Neural cell (in vitro differentiated cells): ENCODE measurements around the gene DSCAML1. TPM values are rescaled to one million over a fixed set of nuclear protein-coding genes. Genes with fewer than 3 reads are reported as not detected.

Experiments used
- H2AFZ ChIP-seq: fragments of 200-600, 300-800 bp; sonication (generic), shearing (Covaris generic); 2 replicates; pipeline ENCODE4 v1.6.0; 2014; ENCODE audit warnings: low read depth, mild to moderate bottlenecking, antibody characterized with exemption, low read length, moderate library complexity
- H3F3A ChIP-seq: fragments of 200-600 bp; shearing (Covaris generic); 2 replicates; pipeline ENCODE4 v1.6.1; 2016; ENCODE audit warnings: mild to moderate bottlenecking, moderate library complexity, mixed read lengths, antibody characterized with exemption, low read length; ENCODE audit not compliant: insufficient read depth, poor library complexity, severe bottlenecking
- H3K27ac ChIP-seq: fragments of 200-600, 300-800 bp; sonication (generic), shearing (Covaris generic); 2 replicates; pipeline ENCODE4 v1.5.1; 2014; ENCODE audit warnings: mild to moderate bottlenecking, low read length, moderate library complexity
- H3K27me3 ChIP-seq: fragments of 300-800, 200-600 bp; sonication (generic), shearing (Covaris generic); 2 replicates; pipeline ENCODE4 v1.6.0; 2014; ENCODE audit warnings: mild to moderate bottlenecking, low read depth, low read length, moderate library complexity; ENCODE audit not compliant: insufficient read depth
- H3K36me3 ChIP-seq: fragments of 300-800, 200-600 bp; sonication (generic), shearing (Covaris generic); 2 replicates; pipeline ENCODE4 v1.5.1; 2014; ENCODE audit warnings: mild to moderate bottlenecking, antibody characterized with exemption, low read length, moderate library complexity; ENCODE audit not compliant: insufficient read depth
- H3K4me2 ChIP-seq: fragments of 300-800, 200-600 bp; sonication (generic), shearing (Covaris generic); 2 replicates; pipeline ENCODE4 v1.6.0; 2014; ENCODE audit warnings: mild to moderate bottlenecking, low read length
- H3K4me3 ChIP-seq: fragments of 300-800, 200-600 bp; sonication (generic), shearing (Covaris generic); 2 replicates; pipeline ENCODE4 v1.5.1; 2014; ENCODE audit warnings: mild to moderate bottlenecking, low read length, moderate library complexity
- H3K79me2 ChIP-seq: fragments of 200-600 bp; shearing (Covaris generic); replicated peaks from 2 replicates; pipeline ENCODE4 v1.6.0; 2014; ENCODE audit warnings: mild to moderate bottlenecking, low read length, moderate library complexity; ENCODE audit not compliant: insufficient read depth
- H3K9ac ChIP-seq: fragments of 300-800, 200-600 bp; sonication (generic), shearing (Covaris generic); 2 replicates; pipeline ENCODE4 v1.6.1; 2016; ENCODE audit warnings: mild to moderate bottlenecking, low read length, mixed read lengths
- H3K9me2 ChIP-seq: fragments of 200-600 bp; shearing (Covaris generic); 2 replicates; pipeline ENCODE4 v1.6.1; 2016; ENCODE audit warnings: mild to moderate bottlenecking, low read length, mixed read lengths; ENCODE audit not compliant: insufficient read depth
- H3K9me3 ChIP-seq: fragments of 200-600, 300-800 bp; sonication (generic), shearing (Covaris generic); 2 replicates; pipeline ENCODE4 v1.6.1; 2016; ENCODE audit warnings: mild to moderate bottlenecking, mixed run types, low read length, moderate library complexity, mixed read lengths
- H4K20me1 ChIP-seq: fragments of 200-600 bp; shearing (Covaris generic); 2 replicates; pipeline ENCODE4 v1.6.1; 2016; ENCODE audit warnings: mild to moderate bottlenecking, mixed run types; ENCODE audit not compliant: insufficient read depth
- EP300 ChIP-seq: fragments of 450-650 bp; conservative IDR thresholded peaks from 2 replicates; pipeline ENCODE4 v1.6.1; 2014; ENCODE audit warnings: antibody characterized with exemption, mild to moderate bottlenecking, moderate library complexity; ENCODE audit not compliant: poor library complexity, severe bottlenecking
- EZH2 ChIP-seq: fragments of 200-600, 300-800 bp; shearing (Covaris generic), sonication (generic); IDR thresholded peaks from 2 replicates; pipeline ENCODE4 v1.6.1; 2014; ENCODE audit warnings: antibody characterized with exemption, low read length, borderline replicate concordance, mild to moderate bottlenecking; ENCODE audit not compliant: insufficient read depth, poor library complexity, severe bottlenecking
- MXI1 ChIP-seq: fragments of 450-650 bp; conservative IDR thresholded peaks from 2 replicates; pipeline ENCODE4 v1.6.1; 2014; ENCODE audit warnings: antibody characterized with exemption, mild to moderate bottlenecking; ENCODE audit not compliant: poor library complexity, severe bottlenecking
- POLR2AphosphoS5 ChIP-seq: IDR thresholded peaks from 2 replicates; pipeline ENCODE4 v1.6.1; 2012
- RAD21 ChIP-seq: fragments of 450-650 bp; conservative IDR thresholded peaks from 2 replicates; pipeline ENCODE4 v1.6.1; 2014; ENCODE audit warnings: antibody characterized with exemption, mild to moderate bottlenecking, moderate library complexity
- SMC3 ChIP-seq: fragments of 450-650 bp; conservative IDR thresholded peaks from 2 replicates; pipeline ENCODE4 v1.6.1; 2014; ENCODE audit warnings: antibody characterized with exemption, mild to moderate bottlenecking, moderate library complexity; ENCODE audit not compliant: poor library complexity
- TAF1 ChIP-seq: IDR thresholded peaks from 2 replicates; pipeline ENCODE4 v1.6.1; 2012; ENCODE audit warnings: low read depth
- polyA plus RNA-seq: library from polyadenylated mRNA; depleted of rRNA; stranded (reverse); fragments of >200 nt; gene quantifications from 2 replicates; pipeline ENCODE4 v1.2.3, GENCODE V29; 2014
- TF ChIP-seq, protein P1 (sequence below): IDR thresholded peaks from 2 replicates; pipeline ENCODE4 v1.6.1; 2012; ENCODE audit warnings: borderline replicate concordance
- TF ChIP-seq, protein P2 (sequence below): fragments of 450-650 bp; IDR thresholded peaks from 2 replicates; pipeline ENCODE4 v1.5.1; 2014; ENCODE audit warnings: antibody characterized with exemption, mild to moderate bottlenecking, moderate library complexity; ENCODE audit not compliant: poor library complexity, severe bottlenecking

Gene DSCAML1
- polyA plus RNA-seq, 1 donor from 2014 or later: 1.3 TPM

DNA sequence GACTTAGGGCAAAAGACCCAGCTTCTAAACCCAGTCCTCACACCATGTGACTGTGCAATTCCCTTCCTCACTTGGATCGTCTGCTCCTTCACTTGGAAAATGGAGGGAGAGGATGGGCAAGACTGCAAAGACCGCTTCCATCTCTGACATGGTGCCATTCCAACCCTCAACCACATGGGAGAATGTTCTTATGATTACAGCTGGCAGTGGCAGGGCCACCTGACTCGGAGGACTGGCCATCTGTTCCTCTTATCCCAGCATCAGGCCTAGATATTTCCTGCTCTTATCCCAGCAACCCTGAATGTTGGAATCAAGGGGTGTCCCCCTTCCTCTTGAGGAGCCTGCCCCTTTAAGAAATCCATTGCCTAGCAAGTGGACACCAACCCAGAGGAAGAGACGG lies 15.4 kb downstream of the DSCAML1 start:
- no peak overlapping the region for H3K27ac ChIP-seq
- no peaks in the 10 kb centered on the region for H3K9me3 ChIP-seq
- H4K20me1 ChIP-seq: no peaks in the 10 kb centered on the region
- H3K9me2 ChIP-seq: no peaks in the 10 kb centered on the region
- TF ChIP-seq EP300: no peak
- no peak for TF ChIP-seq RAD21
- TF ChIP-seq POLR2AphosphoS5: no peak
- TF ChIP-seq TAF1: no peak
- TF ChIP-seq, protein P1, sequence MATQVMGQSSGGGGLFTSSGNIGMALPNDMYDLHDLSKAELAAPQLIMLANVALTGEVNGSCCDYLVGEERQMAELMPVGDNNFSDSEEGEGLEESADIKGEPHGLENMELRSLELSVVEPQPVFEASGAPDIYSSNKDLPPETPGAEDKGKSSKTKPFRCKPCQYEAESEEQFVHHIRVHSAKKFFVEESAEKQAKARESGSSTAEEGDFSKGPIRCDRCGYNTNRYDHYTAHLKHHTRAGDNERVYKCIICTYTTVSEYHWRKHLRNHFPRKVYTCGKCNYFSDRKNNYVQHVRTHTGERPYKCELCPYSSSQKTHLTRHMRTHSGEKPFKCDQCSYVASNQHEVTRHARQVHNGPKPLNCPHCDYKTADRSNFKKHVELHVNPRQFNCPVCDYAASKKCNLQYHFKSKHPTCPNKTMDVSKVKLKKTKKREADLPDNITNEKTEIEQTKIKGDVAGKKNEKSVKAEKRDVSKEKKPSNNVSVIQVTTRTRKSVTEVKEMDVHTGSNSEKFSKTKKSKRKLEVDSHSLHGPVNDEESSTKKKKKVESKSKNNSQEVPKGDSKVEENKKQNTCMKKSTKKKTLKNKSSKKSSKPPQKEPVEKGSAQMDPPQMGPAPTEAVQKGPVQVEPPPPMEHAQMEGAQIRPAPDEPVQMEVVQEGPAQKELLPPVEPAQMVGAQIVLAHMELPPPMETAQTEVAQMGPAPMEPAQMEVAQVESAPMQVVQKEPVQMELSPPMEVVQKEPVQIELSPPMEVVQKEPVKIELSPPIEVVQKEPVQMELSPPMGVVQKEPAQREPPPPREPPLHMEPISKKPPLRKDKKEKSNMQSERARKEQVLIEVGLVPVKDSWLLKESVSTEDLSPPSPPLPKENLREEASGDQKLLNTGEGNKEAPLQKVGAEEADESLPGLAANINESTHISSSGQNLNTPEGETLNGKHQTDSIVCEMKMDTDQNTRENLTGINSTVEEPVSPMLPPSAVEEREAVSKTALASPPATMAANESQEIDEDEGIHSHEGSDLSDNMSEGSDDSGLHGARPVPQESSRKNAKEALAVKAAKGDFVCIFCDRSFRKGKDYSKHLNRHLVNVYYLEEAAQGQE: no peak
- no peak for TF ChIP-seq EZH2
- no peak for TF ChIP-seq SMC3
- TF ChIP-seq, protein P2, sequence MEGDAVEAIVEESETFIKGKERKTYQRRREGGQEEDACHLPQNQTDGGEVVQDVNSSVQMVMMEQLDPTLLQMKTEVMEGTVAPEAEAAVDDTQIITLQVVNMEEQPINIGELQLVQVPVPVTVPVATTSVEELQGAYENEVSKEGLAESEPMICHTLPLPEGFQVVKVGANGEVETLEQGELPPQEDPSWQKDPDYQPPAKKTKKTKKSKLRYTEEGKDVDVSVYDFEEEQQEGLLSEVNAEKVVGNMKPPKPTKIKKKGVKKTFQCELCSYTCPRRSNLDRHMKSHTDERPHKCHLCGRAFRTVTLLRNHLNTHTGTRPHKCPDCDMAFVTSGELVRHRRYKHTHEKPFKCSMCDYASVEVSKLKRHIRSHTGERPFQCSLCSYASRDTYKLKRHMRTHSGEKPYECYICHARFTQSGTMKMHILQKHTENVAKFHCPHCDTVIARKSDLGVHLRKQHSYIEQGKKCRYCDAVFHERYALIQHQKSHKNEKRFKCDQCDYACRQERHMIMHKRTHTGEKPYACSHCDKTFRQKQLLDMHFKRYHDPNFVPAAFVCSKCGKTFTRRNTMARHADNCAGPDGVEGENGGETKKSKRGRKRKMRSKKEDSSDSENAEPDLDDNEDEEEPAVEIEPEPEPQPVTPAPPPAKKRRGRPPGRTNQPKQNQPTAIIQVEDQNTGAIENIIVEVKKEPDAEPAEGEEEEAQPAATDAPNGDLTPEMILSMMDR: no peak
- TF ChIP-seq MXI1: no peak
- no peak overlapping the region for H3K4me2 ChIP-seq
- no peaks in the 10 kb centered on the region for H3F3A ChIP-seq
- H2AFZ ChIP-seq: no peak overlapping the region
- no peak overlapping the region for H3K9ac ChIP-seq
- H3K4me3 ChIP-seq: no peak overlapping the region
- no peaks in the 10 kb centered on the region for H3K79me2 ChIP-seq
- H3K36me3 ChIP-seq: no peaks in the 10 kb centered on the region
- H3K27me3 ChIP-seq: no peaks in the 10 kb centered on the region

DNA sequence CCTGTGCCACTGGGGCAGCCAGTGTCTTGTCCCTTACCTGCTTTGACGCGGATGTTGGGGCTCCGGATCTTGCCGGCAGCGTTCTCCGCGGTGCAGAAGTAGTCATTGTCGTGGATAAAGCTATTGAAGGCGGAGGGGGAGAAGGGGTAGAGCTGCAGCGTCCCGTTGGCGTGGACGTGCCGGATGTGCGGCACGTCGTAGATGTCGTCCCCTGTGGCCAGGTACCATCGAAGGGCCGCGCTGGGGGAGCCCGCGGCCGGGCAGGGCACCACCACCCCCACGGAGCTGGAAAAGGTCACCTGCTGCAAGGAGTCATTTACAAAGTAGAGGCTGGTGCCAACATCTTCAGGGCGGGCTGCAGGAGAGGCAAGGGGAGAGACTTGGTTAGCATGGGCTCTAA lies 16.6 kb downstream of the DSCAML1 start:
- H3K9ac ChIP-seq: no peak overlapping the region
- no peaks in the 10 kb centered on the region for H4K20me1 ChIP-seq
- H3K9me2 ChIP-seq: no peaks in the 10 kb centered on the region
- no peak overlapping the region for H3K4me2 ChIP-seq
- H3K27ac ChIP-seq: no peak overlapping the region
- no peak overlapping the region for H2AFZ ChIP-seq
- no peaks in the 10 kb centered on the region for H3K36me3 ChIP-seq
- H3F3A ChIP-seq: no peaks in the 10 kb centered on the region
- H3K27me3 ChIP-seq: no peaks in the 10 kb centered on the region
- TF ChIP-seq RAD21 (no peak), EP300 (no peak), SMC3 (no peak), EZH2 (no peak), MXI1 (no peak), TAF1 (no peak), POLR2AphosphoS5 (no peak)
- TF ChIP-seq, protein P2: no peak
- TF ChIP-seq, protein P1: no peak
- no peaks in the 10 kb centered on the region for H3K9me3 ChIP-seq
- H3K79me2 ChIP-seq: no peaks in the 10 kb centered on the region
- no peak overlapping the region for H3K4me3 ChIP-seq
